ENCODE measurements around the gene TSKU. TPM values are rescaled to one million over a fixed set of nuclear protein-coding genes. Genes with fewer than 3 reads are reported as not detected.
"Not testable (repeated sequence)": the region's sequence is repeated elsewhere in the genome, so short reads cannot be mapped to it uniquely, and the experiment has no call there.

Gene TSKU
- total RNA-seq, 1 experiment from 2014 or later: 19.8 TPM

GRCh38 chr11:76783896-76784813 is 999 bp downstream of the TSKU start:
- H3K4me1 ChIP-seq (replicated peaks): peaks cover 20% of the 10 kb centered on the region
- peaks cover 3% of the 10 kb centered on the region; the same call in 1 of the 2 replicates for H3K36me3 ChIP-seq
- DNase-seq (ENCODE audit: low read depth in 1 of 2, low spot score in 2 of 2): peak; percentile 49 to 64
- peak overlapping the region; percentile 87 for H3K4me3 ChIP-seq
- peak overlapping the region; percentile 39 for H3K27ac ChIP-seq
- no peaks in the 10 kb centered on the region for H3K27me3 ChIP-seq (replicated peaks)
- H3K9me3 ChIP-seq (replicated peaks): no peaks in the 10 kb centered on the region

DNA sequence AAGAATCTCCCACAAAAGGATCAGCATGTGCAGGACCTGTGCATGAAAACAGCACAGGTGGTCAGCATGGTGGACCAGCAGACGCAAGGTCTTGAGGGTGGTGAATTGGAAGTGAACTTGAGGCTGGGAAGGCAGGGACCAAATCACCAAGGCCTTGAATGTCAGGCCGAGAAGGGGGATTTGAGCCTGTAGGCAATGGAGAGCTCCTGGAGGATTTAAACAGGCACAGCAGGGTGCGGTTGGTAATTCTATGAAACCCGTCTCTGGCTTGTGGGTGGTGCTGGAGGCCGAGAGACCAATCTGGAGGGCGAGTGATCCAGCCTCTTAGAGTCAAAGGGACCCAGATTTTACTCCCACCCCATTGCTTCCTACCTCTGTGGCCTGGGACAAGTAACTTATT is 2.4 kb downstream of the TSKU start:
- Histone ChIP-seq H3K36me3 (peaks cover 3% of the 10 kb centered on the region; the same call in 1 of the 2 replicates), H3K27ac (no peak overlapping the region), H3K4me1 (replicated peaks) (peaks cover 20% of the 10 kb centered on the region), H3K27me3 (replicated peaks) (no peaks in the 10 kb centered on the region), H3K9me3 (replicated peaks) (no peaks in the 10 kb centered on the region), H3K4me3 (no peak overlapping the region)
- no peak for DNase-seq (ENCODE audit: low read depth in 1 of 2, low spot score in 2 of 2)

DNA sequence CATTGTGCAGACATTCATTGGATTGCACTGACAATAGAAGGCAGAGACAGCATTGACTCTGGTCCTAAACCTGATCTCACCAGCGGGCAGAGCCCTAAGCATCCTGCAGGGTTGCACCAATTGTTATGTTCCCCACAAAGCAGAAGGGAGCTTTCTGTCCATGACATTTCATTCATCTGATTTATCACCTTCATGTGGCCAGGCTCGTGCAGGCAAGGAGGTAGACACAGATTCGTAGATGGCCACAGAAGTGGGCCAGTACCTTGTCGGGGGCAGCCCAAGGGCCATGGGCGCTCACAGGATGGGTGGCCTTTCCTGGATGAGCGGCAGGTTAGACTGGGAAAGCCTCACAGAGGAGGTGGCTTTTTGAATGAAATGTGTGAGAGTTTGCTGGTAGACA is 2.9 kb downstream of the TSKU start:
- DNase-seq (ENCODE audit: low read depth in 1 of 2, low spot score in 2 of 2): no peak
- H3K4me3 ChIP-seq: no peak overlapping the region
- no peaks in the 10 kb centered on the region for H3K27me3 ChIP-seq (replicated peaks)
- peaks cover 16% of the 10 kb centered on the region for H3K4me1 ChIP-seq (replicated peaks)
- H3K9me3 ChIP-seq (replicated peaks): no peaks in the 10 kb centered on the region
- H3K27ac ChIP-seq: no peak overlapping the region
- peaks cover 3% of the 10 kb centered on the region; the same call in 1 of the 2 replicates for H3K36me3 ChIP-seq

GRCh38 chr11:76786441-76787014 is 3.4 kb downstream of the TSKU start:
- Histone ChIP-seq H3K36me3 (peaks cover 3% of the 10 kb centered on the region; the same call in 1 of the 2 replicates), H3K4me3 (no peak overlapping the region)
- no peak for DNase-seq (ENCODE audit: low read depth in 1 of 2, low spot score in 2 of 2)

GRCh38 chr11:76787271-76787670 is 4.1 kb downstream of the TSKU start:
- Histone ChIP-seq H3K36me3 (peaks cover 3% of the 10 kb centered on the region; the same call in 1 of the 2 replicates), H3K4me1 (replicated peaks) (peaks cover 11% of the 10 kb centered on the region), H3K27me3 (replicated peaks) (no peaks in the 10 kb centered on the region), H3K9me3 (replicated peaks) (no peaks in the 10 kb centered on the region), H3K27ac (no peak overlapping the region), H3K4me3 (no peak overlapping the region)
- DNase-seq (ENCODE audit: low read depth in 1 of 2, low spot score in 2 of 2): no peak

More at GRCh38 chr11:76786441-76787014, 3.4 kb downstream of the TSKU start:
- no peaks in the 10 kb centered on the region for H3K9me3 ChIP-seq (replicated peaks)
- no peaks in the 10 kb centered on the region for H3K27me3 ChIP-seq (replicated peaks)
- H3K4me1 ChIP-seq (replicated peaks): peaks cover 12% of the 10 kb centered on the region
- H3K27ac ChIP-seq: no peak overlapping the region

GRCh38 chr11:76787911-76788596 is 4.9 kb downstream of the TSKU start:
- Histone ChIP-seq H3K36me3 (peaks cover 3% of the 10 kb centered on the region; the same call in 1 of the 2 replicates), H3K27ac (no peak overlapping the region)
- no peak for DNase-seq (ENCODE audit: low read depth in 1 of 2, low spot score in 2 of 2)

DNA sequence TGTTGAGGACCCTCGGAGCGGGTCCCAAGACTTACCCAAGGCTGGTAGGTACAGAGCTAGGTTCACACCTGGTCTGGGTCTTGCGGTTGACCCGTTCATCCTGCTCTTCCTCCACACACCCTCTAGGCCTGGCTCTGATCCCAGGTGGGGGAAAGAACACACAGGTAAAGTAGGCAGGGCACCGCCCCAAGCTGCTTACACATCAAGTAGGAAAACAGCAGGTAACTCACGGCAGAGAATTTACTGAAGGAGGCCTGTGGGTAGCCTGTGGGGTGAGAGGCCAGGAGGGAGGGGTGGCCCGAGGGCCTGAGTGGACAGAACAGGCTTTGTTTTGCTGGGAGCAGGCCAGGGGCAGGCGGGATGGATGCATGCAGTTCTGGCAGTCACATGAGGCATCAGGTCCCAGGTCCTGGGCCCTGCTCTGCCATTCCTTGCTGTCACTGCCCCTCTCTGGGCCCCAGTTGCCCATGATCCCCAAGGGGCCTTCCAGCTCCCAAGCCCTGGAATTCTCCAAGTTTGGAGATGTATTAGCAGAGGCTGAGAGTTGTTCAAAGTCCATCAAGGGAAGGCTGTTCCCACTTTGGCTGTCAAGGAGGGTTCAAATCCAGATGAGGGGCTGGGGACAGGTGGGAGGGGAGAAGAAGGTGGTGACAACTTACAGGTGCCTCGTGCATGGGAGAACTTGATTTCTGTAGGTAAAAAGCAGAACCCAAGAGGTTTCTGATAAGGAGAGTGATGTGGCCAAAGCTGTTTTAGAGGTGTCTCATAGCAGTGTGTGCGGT is 5.7 kb downstream of the TSKU start:
- peaks cover 11% of the 10 kb centered on the region for H3K4me1 ChIP-seq (replicated peaks)

More at GRCh38 chr11:76787911-76788596, 4.9 kb downstream of the TSKU start:
- Histone ChIP-seq H3K9me3 (replicated peaks) (no peaks in the 10 kb centered on the region), H3K4me3 (no peak overlapping the region), H3K4me1 (replicated peaks) (peaks cover 11% of the 10 kb centered on the region), H3K27me3 (replicated peaks) (no peaks in the 10 kb centered on the region)

GRCh38 chr11:76789443-76789719 is 6.2 kb downstream of the TSKU start:
- H3K27me3 ChIP-seq (replicated peaks): no peaks in the 10 kb centered on the region
- no peak overlapping the region for H3K27ac ChIP-seq
- no peak for DNase-seq (ENCODE audit: low read depth in 1 of 2, low spot score in 2 of 2)
- H3K4me1 ChIP-seq (replicated peaks): peaks cover 11% of the 10 kb centered on the region
- no peak overlapping the region for H3K4me3 ChIP-seq
- H3K36me3 ChIP-seq: no peaks in the 10 kb centered on the region; the same call in 1 of the 2 replicates
- H3K9me3 ChIP-seq (replicated peaks): no peaks in the 10 kb centered on the region

More for the DNA sequence above, 5.7 kb downstream of the TSKU start:
- no peak overlapping the region for H3K4me3 ChIP-seq
- no peaks in the 10 kb centered on the region for H3K9me3 ChIP-seq (replicated peaks)
- no peaks in the 10 kb centered on the region; the same call in 1 of the 2 replicates for H3K36me3 ChIP-seq
- H3K27ac ChIP-seq: no peak overlapping the region
- H3K27me3 ChIP-seq (replicated peaks): no peaks in the 10 kb centered on the region
- no peak for DNase-seq (ENCODE audit: low read depth in 1 of 2, low spot score in 2 of 2)

DNA sequence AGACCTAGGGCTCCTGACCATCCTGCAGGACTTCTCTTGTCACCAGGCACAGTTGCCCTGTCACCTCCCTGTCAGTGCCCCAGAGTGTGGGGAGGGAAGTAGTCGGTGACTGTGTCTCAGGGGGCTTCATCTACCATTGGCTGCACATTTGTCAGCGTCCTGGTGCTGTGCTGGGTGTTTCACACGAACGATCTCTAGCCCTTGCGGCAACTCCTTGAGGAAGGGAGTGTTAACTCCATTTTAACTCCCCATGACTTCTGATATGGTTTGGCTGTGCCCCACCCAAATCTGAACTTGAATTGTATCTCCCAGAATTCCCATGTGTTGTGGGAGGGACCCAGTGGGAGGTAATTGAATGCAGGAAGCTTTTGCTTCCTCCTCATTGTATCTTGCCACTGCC is 7.1 kb downstream of the TSKU start:
- peaks cover 4% of the 10 kb centered on the region for H3K4me1 ChIP-seq (replicated peaks)
- no peaks in the 10 kb centered on the region for H3K9me3 ChIP-seq (replicated peaks)
- no peaks in the 10 kb centered on the region for H3K27me3 ChIP-seq (replicated peaks)
- H3K36me3 ChIP-seq: no peaks in the 10 kb centered on the region
- no peak overlapping the region for H3K27ac ChIP-seq
- no peak overlapping the region for H3K4me3 ChIP-seq
- DNase-seq (ENCODE audit: low read depth in 1 of 2, low spot score in 2 of 2): no peak

- H3K36me3 ChIP-seq; H3K4me1 ChIP-seq (replicated peaks); DNase-seq (ENCODE audit: low read depth in 1 of 2, low spot score in 2 of 2); H3K9me3 ChIP-seq (replicated peaks); H3K4me3 ChIP-seq; H3K27ac ChIP-seq; H3K27me3 ChIP-seq (replicated peaks): not testable (repeated sequence)
These were observed 8.0 kb downstream of the TSKU start for GRCh38 chr11:76791002-76791770.

- 0 out of 2 replicates have a peak, but pooled peaks cover 9% of the 10 kb centered on the region for H3K36me3 ChIP-seq
- H3K27me3 ChIP-seq (replicated peaks): no peaks in the 10 kb centered on the region
- H3K9me3 ChIP-seq (replicated peaks): no peaks in the 10 kb centered on the region
- H3K4me1 ChIP-seq (replicated peaks): 0 out of 2 replicates have a peak, but pooled peaks cover 3% of the 10 kb centered on the region
- H3K27ac ChIP-seq: no peak overlapping the region
- H3K4me3 ChIP-seq: no peak overlapping the region
- no peak for DNase-seq (ENCODE audit: low read depth in 1 of 2, low spot score in 2 of 2)
These were observed 8.7 kb downstream of the TSKU start for GRCh38 chr11:76791861-76792260.

DNA sequence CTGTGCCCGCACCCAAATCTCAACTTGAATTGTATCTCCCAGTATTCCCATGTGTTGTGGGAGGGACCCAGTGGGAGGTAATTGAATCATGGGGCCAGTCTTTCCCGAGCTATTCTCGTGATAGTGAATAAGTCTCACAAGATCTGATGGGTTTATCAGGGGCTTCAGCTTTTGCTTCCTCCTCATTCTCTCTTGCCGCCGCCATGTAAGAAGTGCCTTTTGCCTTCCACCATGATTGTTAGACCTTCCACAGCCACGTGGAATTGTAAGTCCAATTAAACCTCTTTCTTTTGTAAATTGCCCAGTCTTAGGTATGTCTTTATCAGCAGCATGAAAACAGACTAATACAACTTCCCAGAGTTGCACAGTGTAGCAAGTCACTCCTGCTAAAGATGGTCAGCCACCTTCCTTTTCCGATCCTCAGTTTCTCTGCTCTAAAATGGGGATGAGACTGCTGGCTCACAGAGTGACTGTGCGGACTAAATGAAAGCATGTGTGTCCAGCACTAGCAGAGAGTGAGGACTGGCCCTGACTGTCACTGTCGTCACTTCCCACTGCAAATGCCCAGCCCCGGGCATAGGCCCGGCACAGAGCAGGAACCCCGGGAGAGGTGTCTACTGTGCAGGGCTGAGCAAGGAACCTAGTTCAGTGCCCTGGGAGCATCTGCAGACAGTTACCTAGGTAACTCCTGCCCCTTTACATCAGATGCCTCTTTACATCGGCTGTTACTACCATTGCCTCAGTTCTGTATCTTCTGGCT is 9.5 kb downstream of the TSKU start:
- DNase-seq (ENCODE audit: low read depth in 1 of 2, low spot score in 2 of 2): no peak
- Histone ChIP-seq H3K27ac (no peak overlapping the region), H3K4me1 (replicated peaks) (0 out of 2 replicates have a peak, but pooled peaks cover 3% of the 10 kb centered on the region), H3K4me3 (no peak overlapping the region), H3K27me3 (replicated peaks) (no peaks in the 10 kb centered on the region), H3K9me3 (replicated peaks) (no peaks in the 10 kb centered on the region), H3K36me3 (0 out of 2 replicates have a peak, but pooled peaks cover 9% of the 10 kb centered on the region)

Measured in SJSA1 (cell line).